ENCODE measurements around the gene BICDL1. TPM values are rescaled to one million over a fixed set of nuclear protein-coding genes. Genes with fewer than 3 reads are reported as not detected.

The BICDL1 gene
- polyA plus RNA-seq, 1 of the 3 experiments (the other 2 are of a cell fraction) = 0.35 TPM

GRCh38 chr12:120056739-120057138, 67.7 kb downstream of the BICDL1 start:
- Histone ChIP-seq H3K4me2 (no peak overlapping the region), H3K4me3 (ENCODE audit: low read depth in 2 of 2, low read length in 1 of 2) (no peak overlapping the region), H3K4me1 (ENCODE audit: control insufficient read depth in 1 of 2, insufficient read depth in 2 of 2, low read depth in 1 of 2, low read length in 1 of 2) (no peaks in the 10 kb centered on the region), H3K36me3 (replicated peaks in 1 of 2; ENCODE audit: control insufficient read depth in 1 of 2, insufficient read depth in 2 of 2, low read length in 1 of 2) (no peaks in the 10 kb centered on the region), H3K27me3 (ENCODE audit: insufficient read depth) (no peaks in the 10 kb centered on the region), H3K9me3 (no peaks in the 10 kb centered on the region), H3K9ac (no peak overlapping the region), H3F3A (replicated peaks; ENCODE audit: insufficient read depth) (no peaks in the 10 kb centered on the region), H4K20me1 (ENCODE audit: insufficient read depth) (no peaks in the 10 kb centered on the region), H3K27ac (ENCODE audit: low read depth in 2 of 2, low read length in 1 of 2) (no peak overlapping the region), H2AFZ (ENCODE audit: low read depth) (no peak overlapping the region), H3K79me2 (ENCODE audit: insufficient read depth) (no peaks in the 10 kb centered on the region), H3K9me2 (no peaks in the 10 kb centered on the region)
- ChIA-PET CTCF (interaction anchor here (0.8 kb wide), 1 partner anchor 16 kb away, joined by 3 read pairs; no protein-coding TSS in a partner anchor), POLR2A (no interaction called here)
- WGBS (ENCODE audit: low lambda C conversion rate) = 64% methylated on average over 1 of the region's 5 CpGs
- TF ChIP-seq, protein P1, sequence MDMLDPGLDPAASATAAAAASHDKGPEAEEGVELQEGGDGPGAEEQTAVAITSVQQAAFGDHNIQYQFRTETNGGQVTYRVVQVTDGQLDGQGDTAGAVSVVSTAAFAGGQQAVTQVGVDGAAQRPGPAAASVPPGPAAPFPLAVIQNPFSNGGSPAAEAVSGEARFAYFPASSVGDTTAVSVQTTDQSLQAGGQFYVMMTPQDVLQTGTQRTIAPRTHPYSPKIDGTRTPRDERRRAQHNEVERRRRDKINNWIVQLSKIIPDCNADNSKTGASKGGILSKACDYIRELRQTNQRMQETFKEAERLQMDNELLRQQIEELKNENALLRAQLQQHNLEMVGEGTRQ (IDR thresholded peaks at IDR 0.05; ENCODE audit: borderline replicate concordance, low read depth, low read length) = no peak
- TF ChIP-seq CHD2 (IDR thresholded peaks at IDR 0.05; ENCODE audit: low read length, partially characterized antibody) (no peak), MXI1 (IDR thresholded peaks at IDR 0.05; ENCODE audit: low read depth, low read length) (no peak), ELF1 (IDR thresholded peaks at IDR 0.05) (no peak), RFX5 (IDR thresholded peaks at IDR 0.05; ENCODE audit: low read length) (no peak), GATA2 (CRISPR knock-in tag; IDR thresholded peaks at IDR 0.05) (no peak), JUND (IDR thresholded peaks at IDR 0.05) (no peak), REST (IDR thresholded peaks at IDR 0.05; ENCODE audit: low read depth, low read length) (no peak), RXRA (IDR thresholded peaks at IDR 0.05; ENCODE audit: borderline replicate concordance, low read depth) (no peak), FOXM1 (IDR thresholded peaks at IDR 0.05; ENCODE audit: low read depth) (no peak), YY1 (IDR thresholded peaks at IDR 0.05; ENCODE audit: low read depth) (no peak), NFIC (IDR thresholded peaks at IDR 0.05; ENCODE audit: borderline replicate concordance) (no peak), GABPA (IDR thresholded peaks at IDR 0.05; ENCODE audit: low read depth) (no peak), TCF12 (IDR thresholded peaks at IDR 0.05) (no peak), PBX3 (IDR thresholded peaks at IDR 0.05) (no peak)
- TF ChIP-seq, protein P2, sequence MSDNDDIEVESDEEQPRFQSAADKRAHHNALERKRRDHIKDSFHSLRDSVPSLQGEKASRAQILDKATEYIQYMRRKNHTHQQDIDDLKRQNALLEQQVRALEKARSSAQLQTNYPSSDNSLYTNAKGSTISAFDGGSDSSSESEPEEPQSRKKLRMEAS (IDR thresholded peaks at IDR 0.05; ENCODE audit: low read depth) = no peak
- no peak for DNase-seq
